Measurements from ENCODE around the gene JPH2.

DNA sequence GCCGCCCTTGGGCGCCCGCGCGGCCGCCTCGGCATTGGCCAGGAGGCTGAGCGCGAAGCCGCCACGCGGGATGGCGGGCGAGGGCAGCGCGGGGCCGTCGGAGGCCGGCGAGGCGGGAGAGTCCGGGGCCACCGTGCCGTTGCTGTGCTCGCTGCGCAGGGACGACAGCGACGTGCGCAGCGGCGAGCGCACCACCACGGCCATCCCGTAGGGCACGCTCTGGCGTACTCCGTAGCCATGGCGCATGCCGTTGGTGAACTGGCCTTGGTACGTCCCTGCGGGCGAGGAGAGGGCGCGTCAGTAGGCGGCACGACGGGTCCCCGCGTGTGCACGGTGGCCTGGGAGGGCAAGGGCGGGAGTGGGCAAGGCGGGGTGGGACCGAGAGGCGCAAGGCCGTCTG, 26.9 kb downstream of the JPH2 start:
- TF ChIP-seq POLR2AphosphoS5 (IDR thresholded peaks at IDR 0.05) = no peak
- TF ChIP-seq, protein P1, sequence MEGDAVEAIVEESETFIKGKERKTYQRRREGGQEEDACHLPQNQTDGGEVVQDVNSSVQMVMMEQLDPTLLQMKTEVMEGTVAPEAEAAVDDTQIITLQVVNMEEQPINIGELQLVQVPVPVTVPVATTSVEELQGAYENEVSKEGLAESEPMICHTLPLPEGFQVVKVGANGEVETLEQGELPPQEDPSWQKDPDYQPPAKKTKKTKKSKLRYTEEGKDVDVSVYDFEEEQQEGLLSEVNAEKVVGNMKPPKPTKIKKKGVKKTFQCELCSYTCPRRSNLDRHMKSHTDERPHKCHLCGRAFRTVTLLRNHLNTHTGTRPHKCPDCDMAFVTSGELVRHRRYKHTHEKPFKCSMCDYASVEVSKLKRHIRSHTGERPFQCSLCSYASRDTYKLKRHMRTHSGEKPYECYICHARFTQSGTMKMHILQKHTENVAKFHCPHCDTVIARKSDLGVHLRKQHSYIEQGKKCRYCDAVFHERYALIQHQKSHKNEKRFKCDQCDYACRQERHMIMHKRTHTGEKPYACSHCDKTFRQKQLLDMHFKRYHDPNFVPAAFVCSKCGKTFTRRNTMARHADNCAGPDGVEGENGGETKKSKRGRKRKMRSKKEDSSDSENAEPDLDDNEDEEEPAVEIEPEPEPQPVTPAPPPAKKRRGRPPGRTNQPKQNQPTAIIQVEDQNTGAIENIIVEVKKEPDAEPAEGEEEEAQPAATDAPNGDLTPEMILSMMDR (IDR thresholded peaks at IDR 0.05) = no peak
- TF ChIP-seq POLR2A (IDR thresholded peaks at IDR 0.05) = no peak
